AG04449 (cell line): Measurements from ENCODE around the gene UBE2D2.
"Not testable (repeated sequence)": the region's sequence is repeated elsewhere in the genome, so short reads cannot be mapped to it uniquely, and the experiment has no call there.

Experiments
- CTCF ChIA-PET: fragments of 350-600 bp; formaldehyde crosslinking; extraction: SDS; loops from one replicate; lab custom pipeline; 2021; ENCODE audit warnings: antibody characterized with exemption; lab: Yijun Ruan, JAX
- POLR2A ChIA-PET: fragments of 400-600, 350-600 bp; formaldehyde crosslinking; extraction: SDS; loops from one replicate; lab custom pipeline; 2020; ENCODE audit warnings: antibody characterized with exemption, inconsistent platforms; lab: Yijun Ruan, JAX
- DNase-seq: peaks from one replicate; pipeline ENCODE4 v3.0.0-alpha.2; 2010; ENCODE audit warnings: low read depth, low spot score
- H3K4me3 ChIP-seq: 2 replicates; pipeline ENCODE4 v1.5.1; 2011; ENCODE audit warnings: low read depth, mild to moderate bottlenecking, control low read depth, low read length
- CTCF ChIP-seq: IDR thresholded peaks from one replicate; pipeline ENCODE4 v1.5.1; 2011; ENCODE audit warnings: mild to moderate bottlenecking, moderate library complexity, low read length, control low read depth, inconsistent platforms; ENCODE audit not compliant: insufficient read depth; ENCODE audit errors: missing control alignments

UBE2D2 gene

GRCh38 chr5:139584137-139584536 lies 23.0 kb downstream of the UBE2D2 start:
- no peak for TF ChIP-seq CTCF
- POLR2A ChIA-PET = no interaction called here

GRCh38 chr5:139588116-139588515 lies 27.0 kb downstream of the UBE2D2 start:
- POLR2A ChIA-PET, H3K4me3 ChIP-seq, DNase-seq: not testable (repeated sequence)
- CTCF ChIA-PET = interaction anchor here (1.2 to 4.5 kb wide), 4 partner anchors 13 to 46 kb away, joined by 3 to 17 read pairs (median 4); no protein-coding TSS in a partner anchor

More at GRCh38 chr5:139584137-139584536, 23.0 kb downstream of the UBE2D2 start:
- no peak overlapping the region for H3K4me3 ChIP-seq
- no peak for DNase-seq
- CTCF ChIA-PET = interaction anchor here (0.9 to 1.5 kb wide), 2 partner anchors 9 to 161 kb away, joined by 3 to 6 read pairs; no protein-coding TSS in a partner anchor

- DNase-seq = no peak
- no peak overlapping the region for H3K4me3 ChIP-seq
- TF ChIP-seq CTCF = no peak
- ChIA-PET CTCF (interaction anchor here (1.2 to 4.5 kb wide), 4 partner anchors 13 to 45 kb away, joined by 3 to 17 read pairs (median 4); no protein-coding TSS in a partner anchor), POLR2A (no interaction called here)
Measured at GRCh38 chr5:139588962-139589361, 27.8 kb downstream of the UBE2D2 start.

GRCh38 chr5:139592289-139592688 lies 31.1 kb downstream of the UBE2D2 start:
- ChIA-PET POLR2A (no interaction called here), CTCF (interaction anchor here (0.7 to 3.2 kb wide), 4 partner anchors 11 to 199 kb away, joined by 3 to 15 read pairs (median 6); no protein-coding TSS in a partner anchor)
- no peak for DNase-seq
- TF ChIP-seq CTCF = no peak
- no peak overlapping the region for H3K4me3 ChIP-seq

- H3K4me3 ChIP-seq, POLR2A ChIA-PET, DNase-seq: not testable (repeated sequence)
- CTCF ChIA-PET = interaction anchor here (3.2 kb wide), 1 partner anchor 18 kb away, joined by 15 read pairs; no protein-coding TSS in a partner anchor
Measured at GRCh38 chr5:139593076-139593475, 31.9 kb downstream of the UBE2D2 start.

DNA sequence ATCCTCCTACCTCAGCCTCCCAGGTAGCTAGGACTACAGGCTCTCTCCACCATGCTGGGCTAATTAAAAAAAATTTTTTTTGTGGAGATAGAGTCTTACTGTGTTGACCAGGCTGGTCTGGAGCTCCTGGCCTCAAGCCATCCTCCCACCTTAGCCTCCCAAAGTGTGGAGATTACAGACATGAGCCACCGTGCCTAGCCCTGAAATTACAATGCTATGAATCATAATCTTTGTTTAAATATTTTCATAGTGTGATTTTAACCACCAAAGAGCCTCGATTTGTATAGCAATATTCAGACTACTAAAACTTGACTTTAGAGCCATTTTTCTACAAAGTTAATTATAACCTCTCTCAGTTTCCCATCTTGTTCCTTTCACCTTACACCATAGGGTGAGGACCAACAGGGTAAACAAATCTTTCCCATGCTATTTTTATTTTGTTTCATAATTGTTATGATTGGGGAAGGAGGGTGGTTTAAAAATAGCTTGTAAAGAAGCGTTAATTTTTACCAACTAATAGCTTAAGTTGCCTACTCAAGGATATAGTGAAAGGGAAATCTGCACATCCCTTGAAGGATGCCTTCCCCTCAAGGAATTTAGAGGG lies 32.7 kb downstream of the UBE2D2 start:
- TF ChIP-seq CTCF = no peak
- ChIA-PET POLR2A (interaction anchor here (0.7 kb wide), 1 partner anchor 115 kb away, joined by 3 read pairs; no protein-coding TSS in a partner anchor), CTCF (interaction anchor here (3.2 kb wide), 1 partner anchor 19 kb away, joined by 15 read pairs; no protein-coding TSS in a partner anchor)
- H3K4me3 ChIP-seq = no peak overlapping the region
- no peak for DNase-seq

- no peak for TF ChIP-seq CTCF
- POLR2A ChIA-PET = no interaction called here
- no peak for DNase-seq
- no peak overlapping the region for H3K4me3 ChIP-seq
- CTCF ChIA-PET = interaction anchor here (0.6 to 4.2 kb wide), 3 partner anchors 36 to 177 kb away, joined by 3 to 24 read pairs (median 5); no protein-coding TSS in a partner anchor
Measured at GRCh38 chr5:139597134-139597533, 36.0 kb downstream of the UBE2D2 start.

DNA sequence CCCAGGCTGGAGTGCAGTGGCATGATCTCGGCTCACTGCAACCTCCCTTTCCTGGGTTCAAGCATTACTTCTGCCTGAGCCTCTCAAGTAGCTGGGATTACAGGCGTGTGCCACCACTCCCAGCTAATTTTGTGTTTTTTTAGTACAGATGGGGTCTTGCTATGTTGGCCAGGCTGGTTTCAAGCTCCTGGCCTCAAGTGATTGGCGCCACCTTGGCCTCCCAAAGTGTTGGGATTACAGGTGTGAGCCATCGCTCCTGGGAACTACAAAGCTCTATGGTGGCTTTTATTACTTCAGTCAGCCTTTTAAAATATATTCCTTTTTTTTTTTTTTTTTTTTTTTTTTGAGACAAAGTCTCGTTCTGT lies 37.4 kb downstream of the UBE2D2 start:
- H3K4me3 ChIP-seq, DNase-seq, POLR2A ChIA-PET: not testable (repeated sequence)
- CTCF ChIA-PET = interaction anchor here (0.8 to 4.2 kb wide), 4 partner anchors 8 to 176 kb away, joined by 4 to 24 read pairs (median 5); no protein-coding TSS in a partner anchor
